ENCODE results near the gene MCMBP.
A peak's percentile ranks its signal among the peaks of the same experiment; 100 is the strongest.
"Not testable (repeated sequence)": the region's sequence is repeated elsewhere in the genome, so short reads cannot be mapped to it uniquely, and the experiment has no call there.

Gene MCMBP

DNA sequence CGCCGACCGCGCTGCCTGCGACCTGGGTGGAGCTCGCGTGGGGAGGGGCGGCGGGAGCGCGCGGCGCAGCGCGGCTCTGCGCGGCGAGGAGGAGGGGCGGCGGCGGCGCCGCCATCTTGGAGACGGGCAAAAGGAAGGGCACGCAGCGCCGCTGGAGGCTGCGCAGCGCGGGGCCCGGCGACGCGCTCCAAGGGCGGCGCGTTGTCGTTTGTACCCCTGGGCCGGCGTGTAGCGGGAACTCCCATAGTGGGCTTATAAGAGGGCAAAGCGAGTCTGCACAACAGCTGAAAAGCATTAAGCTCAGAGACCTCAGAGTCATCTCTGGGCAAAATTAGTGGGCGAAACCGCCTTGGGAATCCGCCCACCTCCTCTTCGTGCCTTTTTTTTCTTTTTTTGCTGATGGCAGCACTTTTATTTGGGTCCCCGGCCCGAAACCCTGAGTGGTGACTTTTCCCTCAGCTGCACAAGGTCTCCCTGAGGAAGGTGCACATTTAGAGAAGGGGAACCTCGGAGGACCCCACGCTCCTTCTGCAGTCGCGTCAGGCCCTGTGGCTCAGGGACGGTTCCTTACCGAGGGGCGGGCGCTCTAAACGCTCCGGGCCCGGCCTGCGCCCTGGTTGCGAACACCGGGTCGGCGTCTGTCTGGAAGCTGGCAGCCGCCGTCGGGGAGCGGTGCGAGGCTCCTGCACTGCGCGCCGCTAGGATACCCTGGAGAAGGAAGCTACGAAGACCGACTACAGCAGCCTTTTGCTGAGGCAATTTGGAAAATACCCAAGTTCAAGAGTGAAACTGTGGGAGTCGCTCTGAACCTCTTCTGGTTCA, 428 bp upstream of the MCMBP start:
- DNase-seq (ENCODE audit: low spot score), result peak; percentile 90

- DNase-seq (ENCODE audit: low spot score), result no peak
Measured at GRCh38 chr10:119871881-119872609, 598 bp downstream of the MCMBP start.

- not testable (repeated sequence) for DNase-seq (ENCODE audit: low spot score)
Measured at GRCh38 chr10:119869398-119869797, 3.2 kb downstream of the MCMBP start.

DNA sequence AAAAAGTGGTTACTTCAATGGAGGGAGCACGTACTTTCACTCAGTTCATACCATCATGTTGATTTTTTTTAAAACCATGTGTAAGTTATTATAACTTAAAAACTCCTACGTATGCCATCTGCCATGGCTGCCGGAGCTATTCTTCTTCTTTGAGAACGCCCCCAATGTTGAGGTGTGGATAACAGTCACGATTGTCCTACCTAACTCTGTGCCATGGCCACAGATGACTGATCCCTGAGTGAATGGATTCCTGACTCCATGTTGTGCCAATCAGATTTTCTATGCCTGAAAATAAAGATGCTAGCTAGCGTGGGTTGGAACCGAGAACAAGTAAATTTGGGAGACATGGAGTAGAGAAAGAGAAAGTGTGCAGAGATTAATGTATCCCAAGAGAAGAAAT, 5.3 kb downstream of the MCMBP start:
- no peak for DNase-seq (ENCODE audit: low spot score)

DNA sequence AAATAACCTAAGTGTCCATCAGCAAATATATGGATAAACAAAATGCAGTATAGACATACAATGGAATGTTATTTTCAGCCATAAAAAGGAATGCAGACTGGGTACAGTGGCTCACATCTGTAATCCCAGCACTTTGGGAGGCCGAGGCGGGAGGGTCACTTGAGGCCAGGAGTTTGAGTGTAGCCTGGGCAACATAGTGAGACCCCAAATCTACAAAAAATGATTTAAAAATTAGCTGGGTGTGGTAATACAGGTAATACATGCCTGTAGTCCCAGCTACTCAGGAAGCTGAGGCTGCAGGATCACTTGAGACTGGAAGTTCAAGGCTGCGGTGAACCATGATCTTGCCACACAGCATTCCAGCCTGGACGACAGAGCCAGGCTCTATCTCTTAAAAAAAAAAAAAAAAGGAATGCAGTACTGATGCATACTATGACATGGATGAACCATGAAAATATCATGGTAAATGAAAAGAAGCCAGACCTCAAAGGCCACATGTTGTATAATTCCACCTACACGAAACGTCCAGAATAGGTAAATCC, 6.9 kb downstream of the MCMBP start:
- no peak for DNase-seq (ENCODE audit: low spot score)

GRCh38 chr10:119863951-119864565, 8.6 kb downstream of the MCMBP start:
- no peak for DNase-seq (ENCODE audit: low spot score)

DNA sequence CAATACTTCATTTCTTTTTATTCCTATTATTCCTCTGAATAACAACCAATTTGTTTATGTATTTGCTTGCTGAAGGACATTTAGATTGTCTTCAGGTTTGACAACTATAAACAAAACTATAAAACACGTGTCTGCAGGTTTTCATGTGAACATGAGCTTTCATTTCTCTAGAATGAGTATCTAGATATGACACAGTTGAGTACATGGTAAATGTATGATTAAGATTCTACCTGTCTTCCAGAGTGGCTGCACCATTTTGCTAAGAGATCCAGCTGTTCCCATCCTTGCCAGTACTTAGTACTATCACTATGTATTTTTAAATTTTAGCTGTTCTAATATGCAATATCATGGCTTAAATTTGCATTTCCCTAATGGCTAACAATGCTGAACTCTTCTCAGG, 10.1 kb downstream of the MCMBP start:
- DNase-seq (ENCODE audit: low spot score), result no peak

GRCh38 chr10:119860866-119861607, 11.6 kb downstream of the MCMBP start:
- DNase-seq (ENCODE audit: low spot score), result no peak

GRCh38 chr10:119859420-119860258, 13.0 kb downstream of the MCMBP start:
- no peak for DNase-seq (ENCODE audit: low spot score)

DNA sequence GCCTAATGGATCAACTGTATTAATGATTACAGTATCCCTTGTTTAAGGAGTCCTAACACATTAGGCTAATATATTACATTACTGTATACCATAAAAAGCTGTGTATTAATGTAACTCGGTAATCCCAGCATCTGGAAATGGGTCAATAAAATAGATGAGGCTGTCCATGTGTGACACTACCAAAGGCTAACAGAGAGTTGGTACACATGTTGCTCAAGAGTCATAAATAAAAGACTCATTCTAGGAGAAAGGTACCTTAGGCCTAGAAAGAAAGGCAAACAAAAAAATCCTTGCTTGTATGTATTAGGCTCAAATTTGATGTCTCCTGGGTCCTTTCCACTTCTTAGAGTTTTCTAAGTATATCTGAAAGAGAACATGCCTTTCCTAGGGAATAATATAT, 14.6 kb downstream of the MCMBP start:
- no peak for DNase-seq (ENCODE audit: low spot score)

- no peak for DNase-seq (ENCODE audit: low spot score)
Measured at GRCh38 chr10:119853574-119853973, 19.1 kb downstream of the MCMBP start.

DNA sequence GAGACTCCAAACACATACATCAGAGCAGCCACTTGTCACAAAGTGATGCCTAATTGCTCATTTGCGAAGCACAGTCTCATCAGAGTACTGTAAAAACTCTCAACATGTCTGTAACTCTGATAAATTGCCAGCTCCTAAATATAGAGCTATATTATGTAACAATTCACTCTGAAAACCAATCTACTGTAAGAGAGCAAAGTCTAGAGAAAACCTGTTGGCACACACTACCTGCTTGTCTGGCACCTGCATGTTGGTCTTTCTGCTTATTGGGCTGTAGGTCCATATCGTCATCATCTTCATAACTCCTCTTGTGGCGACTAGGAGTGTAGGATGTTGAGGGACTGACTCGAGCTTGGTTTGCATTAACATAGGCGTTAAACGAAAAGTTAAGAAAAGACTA, 19.8 kb downstream of the MCMBP start:
- peak; percentile 27 for DNase-seq (ENCODE audit: low spot score)

DNA sequence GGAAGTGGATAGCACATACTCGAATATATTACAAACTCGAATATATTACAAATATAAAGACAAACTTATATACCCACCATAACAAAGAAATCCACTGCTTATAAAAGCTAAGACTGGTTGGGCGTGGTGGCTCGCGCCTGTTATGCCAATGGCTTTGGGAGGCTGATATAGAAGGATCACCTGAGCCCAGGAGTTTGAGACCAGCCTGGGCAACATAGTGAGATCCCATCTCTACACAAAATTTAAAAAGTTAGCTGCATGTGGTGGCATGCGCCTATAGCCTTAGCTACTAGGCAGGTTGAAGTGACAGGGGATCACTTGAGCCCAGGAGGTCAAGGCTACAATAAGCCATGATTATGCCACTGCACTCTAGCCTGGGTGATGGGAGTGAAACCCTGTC, 20.4 kb downstream of the MCMBP start:
- no peak for DNase-seq (ENCODE audit: low spot score)

- no peak for DNase-seq (ENCODE audit: low spot score)
Measured at GRCh38 chr10:119849944-119850343, 22.7 kb downstream of the MCMBP start.

GRCh38 chr10:119849031-119849789, 23.4 kb downstream of the MCMBP start:
- DNase-seq (ENCODE audit: low spot score), result no peak

- DNase-seq (ENCODE audit: low spot score), result no peak
Measured at GRCh38 chr10:119845656-119846055, 27.0 kb downstream of the MCMBP start.

DNA sequence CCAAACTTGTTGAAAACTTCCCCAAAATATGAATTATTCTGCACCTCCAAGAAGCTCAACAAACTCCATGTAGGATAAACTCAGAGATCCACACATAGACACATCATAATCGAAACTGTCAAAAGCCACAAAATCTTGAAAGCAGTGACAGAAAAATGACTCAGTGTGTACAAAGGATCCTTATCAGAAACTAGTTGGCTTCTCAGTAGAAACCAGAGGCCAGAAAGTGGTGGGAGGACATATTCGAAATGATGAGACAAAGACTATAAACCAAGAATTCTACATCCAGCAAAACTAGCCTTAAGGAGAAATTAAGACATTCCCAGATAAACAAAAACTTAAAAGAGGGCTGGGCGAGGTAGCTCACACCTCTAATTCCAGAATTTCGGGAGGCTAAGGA, 38.5 kb downstream of the MCMBP start:
- no peak for DNase-seq (ENCODE audit: low spot score)

- DNase-seq (ENCODE audit: low spot score), result no peak
Measured at GRCh38 chr10:119832951-119833350, 39.7 kb downstream of the MCMBP start.

GRCh38 chr10:119831656-119832055, 41.0 kb downstream of the MCMBP start:
- peak; percentile 26 for DNase-seq (ENCODE audit: low spot score)

- no peak for DNase-seq (ENCODE audit: low spot score)
Measured at GRCh38 chr10:119830851-119831250, 41.8 kb downstream of the MCMBP start.

Data from putamen (tissue), 1 donor.